ENCODE measurements around the gene POLH.
"Not testable (repeated sequence)": the region's sequence is repeated elsewhere in the genome, so short reads cannot be mapped to it uniquely, and the experiment has no call there.

The POLH gene

DNA sequence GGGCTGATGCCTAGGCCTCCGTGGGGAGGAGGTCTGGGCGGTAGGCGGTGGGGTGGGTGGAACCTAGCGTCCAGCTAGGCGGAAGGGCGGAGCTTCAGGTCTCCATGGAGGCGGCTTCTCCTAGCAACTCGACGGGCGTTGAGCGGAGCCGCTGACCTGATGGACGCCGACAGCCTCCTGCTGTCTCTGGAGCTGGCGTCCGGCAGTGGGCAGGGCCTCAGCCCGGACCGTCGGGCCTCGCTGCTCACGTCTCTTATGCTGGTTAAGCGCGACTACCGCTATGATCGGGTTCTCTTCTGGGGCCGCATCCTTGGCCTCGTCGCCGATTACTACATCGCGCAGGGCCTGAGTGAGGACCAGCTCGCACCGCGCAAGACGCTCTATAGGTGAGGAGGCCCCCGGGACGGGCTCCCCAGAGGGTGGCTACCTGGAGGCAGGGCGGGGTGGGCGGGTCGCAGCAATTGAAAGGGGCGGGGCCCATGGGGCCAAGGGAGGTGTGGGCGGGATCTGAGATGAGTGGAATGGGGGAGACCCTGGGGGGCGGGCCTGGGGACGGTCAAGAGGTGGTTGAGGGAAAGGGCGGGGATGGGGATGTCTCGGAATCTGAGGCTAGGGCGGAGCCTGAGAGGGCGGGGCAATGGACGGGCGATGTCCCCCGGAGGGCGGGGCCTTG, 69.1 kb downstream of the POLH start, which contains the start of gene RSPH9:
TSS of gene RSPH9 (plus strand) at position 97 of the 673 bp plus-strand sequence. CDS start at position 160, 63 bp downstream.
- no peaks in the 10 kb centered on the region for H3K9me3 Mint-ChIP-seq
- DNase-seq (ENCODE audit: low spot score in 2 of 2) = no peak

DNA sequence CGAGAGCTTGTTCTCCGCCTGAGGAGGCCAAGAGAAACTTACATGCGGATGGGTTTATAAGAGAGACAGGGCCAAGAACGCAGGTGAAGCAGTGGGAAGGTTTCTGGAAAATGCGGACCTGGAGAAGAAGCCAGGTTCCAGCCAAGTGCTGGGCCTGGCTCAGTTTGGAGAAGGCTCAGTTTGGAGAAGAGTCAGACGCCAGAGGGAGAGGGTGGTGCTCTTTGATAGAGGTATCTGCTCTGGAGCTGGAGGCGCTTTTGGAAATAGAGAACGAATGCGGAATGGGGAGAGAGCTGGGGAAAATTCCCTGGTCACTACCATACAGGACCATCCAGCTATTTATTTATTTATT, 69.6 kb downstream of the POLH start:
- Mint-ChIP-seq H3K4me3 (peak overlapping the region; percentile 71), H3K27ac (ENCODE audit: low read depth) (peak overlapping the region; percentile 49), H3K27me3 (no peaks in the 10 kb centered on the region), H3K4me1 (peaks cover 15% of the 10 kb centered on the region), H3K9me3 (no peaks in the 10 kb centered on the region), H3K36me3 (ENCODE audit: insufficient read depth) (peaks cover 20% of the 10 kb centered on the region)
- no peak for ATAC-seq (replicated peaks; ENCODE audit: extremely low read depth, poor library complexity, severe bottlenecking)
- no peak for DNase-seq (ENCODE audit: low spot score in 2 of 2)

More for the DNA sequence above, 69.1 kb downstream of the POLH start, which contains the start of gene RSPH9:
- Mint-ChIP-seq H3K4me3 (peak within 1 kb of the TSS; percentile 71), H3K36me3 (ENCODE audit: insufficient read depth) (peaks cover 25% of the 10 kb centered on the region), H3K4me1 (peaks cover 20% of the 10 kb centered on the region), H3K27ac (ENCODE audit: low read depth) (peak within 1 kb of the TSS; percentile 49), H3K27me3 (no peaks in the 10 kb centered on the region)
- peak; percentile 52 for ATAC-seq (replicated peaks; ENCODE audit: extremely low read depth, poor library complexity, severe bottlenecking)

DNA sequence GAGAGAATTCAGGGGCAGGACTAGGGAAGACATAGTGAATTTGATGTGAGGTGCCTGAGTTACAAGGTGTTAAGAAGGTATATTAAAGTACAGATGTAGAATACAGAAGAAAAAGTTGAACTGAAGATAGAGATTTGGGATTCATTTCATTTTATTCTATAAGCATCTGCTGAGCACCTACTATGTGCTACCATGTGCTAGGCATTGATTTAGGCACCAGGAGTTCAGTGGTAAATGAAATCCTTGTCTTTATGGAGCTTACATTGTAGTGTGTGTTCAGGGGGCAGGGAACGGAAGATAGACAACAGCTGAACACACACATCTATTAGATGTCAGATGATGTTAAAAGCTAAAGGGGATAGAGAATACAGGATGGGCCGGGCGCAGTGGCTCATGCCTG, 71.6 kb downstream of the POLH start:
- no peak overlapping the region for H3K27ac Mint-ChIP-seq (ENCODE audit: low read depth)
- no peak overlapping the region for H3K4me3 Mint-ChIP-seq
- ATAC-seq (replicated peaks; ENCODE audit: extremely low read depth, poor library complexity, severe bottlenecking) = no peak
- DNase-seq (ENCODE audit: low spot score in 2 of 2) = no peak
- no peaks in the 10 kb centered on the region for H3K9me3 Mint-ChIP-seq
- H3K36me3 Mint-ChIP-seq (ENCODE audit: insufficient read depth) = peaks cover 6% of the 10 kb centered on the region
- H3K4me1 Mint-ChIP-seq = peaks cover 10% of the 10 kb centered on the region
- no peaks in the 10 kb centered on the region for H3K27me3 Mint-ChIP-seq

DNA sequence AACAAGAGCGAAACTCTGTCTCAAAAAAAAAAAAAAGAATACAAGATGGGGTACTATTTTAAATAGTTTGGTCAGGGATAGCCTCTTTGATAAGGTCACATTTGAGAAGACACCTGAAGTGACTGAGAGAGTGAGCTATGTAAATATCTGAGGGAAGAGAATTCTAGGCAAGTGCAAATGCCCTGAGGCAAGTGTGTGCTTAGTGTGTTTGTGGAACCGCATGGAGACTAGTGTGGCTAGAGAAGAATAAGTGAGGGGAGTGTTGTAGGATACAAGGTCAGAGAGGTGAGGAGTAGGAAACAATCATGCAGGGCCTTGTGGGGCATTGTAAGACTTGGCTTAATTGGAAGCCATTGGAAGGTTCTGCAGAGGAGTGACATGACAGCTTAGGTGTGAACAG, 72.3 kb downstream of the POLH start:
- Mint-ChIP-seq H3K4me1 (peaks cover 10% of the 10 kb centered on the region), H3K27me3 (no peaks in the 10 kb centered on the region), H3K4me3 (no peak overlapping the region), H3K36me3 (ENCODE audit: insufficient read depth) (peaks cover 3% of the 10 kb centered on the region), H3K9me3 (no peaks in the 10 kb centered on the region), H3K27ac (ENCODE audit: low read depth) (no peak overlapping the region)
- no peak for ATAC-seq (replicated peaks; ENCODE audit: extremely low read depth, poor library complexity, severe bottlenecking)
- no peak for DNase-seq (ENCODE audit: low spot score in 2 of 2)

DNA sequence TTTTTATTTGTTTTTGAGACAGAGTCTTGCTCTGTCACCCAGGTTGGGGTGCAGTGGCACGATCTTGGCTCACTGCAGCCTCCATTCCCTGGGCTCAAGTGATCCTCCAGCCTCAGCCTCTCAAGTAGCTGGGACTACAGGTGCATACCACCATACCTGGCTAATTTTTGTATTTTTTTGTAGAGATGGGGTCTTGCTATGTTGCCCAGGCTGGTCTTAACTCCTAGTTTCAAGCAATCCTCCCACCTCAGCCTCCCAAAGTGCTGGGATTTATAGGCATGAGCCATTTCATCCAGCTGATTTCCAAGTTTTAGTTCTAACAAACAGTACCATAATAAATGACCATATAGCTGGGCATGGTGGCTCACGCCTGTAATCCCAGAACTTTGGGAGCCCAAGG, 76.8 kb downstream of the POLH start:
- H3K27me3 Mint-ChIP-seq; H3K36me3 Mint-ChIP-seq (ENCODE audit: insufficient read depth); H3K4me3 Mint-ChIP-seq; H3K4me1 Mint-ChIP-seq; ATAC-seq (replicated peaks; ENCODE audit: extremely low read depth, poor library complexity, severe bottlenecking); DNase-seq (ENCODE audit: low spot score in 2 of 2); H3K27ac Mint-ChIP-seq (ENCODE audit: low read depth); H3K9me3 Mint-ChIP-seq: not testable (repeated sequence)

DNA sequence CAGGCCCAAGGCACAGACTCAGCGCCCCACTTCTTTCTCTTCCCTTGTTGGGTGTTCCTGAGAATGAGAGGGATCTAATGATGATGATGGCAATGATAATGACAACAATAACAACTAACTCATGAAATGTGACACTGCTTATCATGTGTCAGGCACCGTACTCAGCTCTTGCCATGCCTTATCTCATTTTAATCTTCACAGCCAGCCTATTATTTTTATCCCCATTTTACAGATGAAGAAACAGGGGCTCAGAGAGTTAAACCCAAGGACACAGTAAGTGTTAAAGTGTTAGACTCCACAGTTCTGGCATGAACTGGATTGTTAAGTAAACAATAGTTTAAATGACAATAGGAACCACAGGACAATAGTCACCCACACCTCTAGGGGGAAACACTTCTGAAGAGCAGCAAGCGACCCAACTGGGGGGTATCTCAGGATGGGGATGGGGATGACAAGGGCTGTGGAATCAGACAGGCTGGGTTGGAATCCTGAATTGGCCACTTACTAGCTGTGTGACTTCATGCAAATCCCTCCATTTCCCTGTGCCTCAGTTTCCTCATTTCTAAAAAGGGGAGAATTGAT, 81.3 kb downstream of the POLH start:
- Mint-ChIP-seq H3K27me3 (no peaks in the 10 kb centered on the region), H3K36me3 (ENCODE audit: insufficient read depth) (no peaks in the 10 kb centered on the region), H3K4me1 (no peaks in the 10 kb centered on the region), H3K4me3 (no peak overlapping the region), H3K9me3 (no peaks in the 10 kb centered on the region), H3K27ac (ENCODE audit: low read depth) (no peak overlapping the region)
- ATAC-seq (replicated peaks; ENCODE audit: extremely low read depth, poor library complexity, severe bottlenecking) (no peak), DNase-seq (ENCODE audit: low spot score in 2 of 2) (no peak)

DNA sequence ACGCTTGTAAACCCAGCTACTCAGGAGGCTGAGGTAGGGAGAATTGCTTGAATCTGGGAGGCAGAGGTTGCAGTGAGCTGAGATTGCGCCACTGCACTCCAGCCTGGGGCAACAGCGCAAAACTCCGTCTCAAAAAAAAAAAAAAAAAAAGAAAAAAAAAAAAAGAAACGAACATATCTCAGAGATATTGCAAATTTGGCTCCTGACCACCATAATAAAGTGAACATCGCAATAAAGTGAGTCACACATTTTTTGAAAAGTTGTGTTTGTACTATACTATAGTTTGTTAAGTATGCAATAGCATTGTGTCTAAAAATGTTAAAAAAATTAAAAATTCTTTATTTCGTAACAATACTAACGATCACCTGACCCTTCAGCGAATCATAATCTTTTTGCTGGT, 82.2 kb downstream of the POLH start:
- no peak for DNase-seq (ENCODE audit: low spot score in 2 of 2)
- Mint-ChIP-seq H3K4me3 (no peak overlapping the region), H3K4me1 (no peaks in the 10 kb centered on the region), H3K36me3 (ENCODE audit: insufficient read depth) (no peaks in the 10 kb centered on the region), H3K27ac (ENCODE audit: low read depth) (no peak overlapping the region), H3K27me3 (no peaks in the 10 kb centered on the region), H3K9me3 (no peaks in the 10 kb centered on the region)
- ATAC-seq (replicated peaks; ENCODE audit: extremely low read depth, poor library complexity, severe bottlenecking) = no peak

DNA sequence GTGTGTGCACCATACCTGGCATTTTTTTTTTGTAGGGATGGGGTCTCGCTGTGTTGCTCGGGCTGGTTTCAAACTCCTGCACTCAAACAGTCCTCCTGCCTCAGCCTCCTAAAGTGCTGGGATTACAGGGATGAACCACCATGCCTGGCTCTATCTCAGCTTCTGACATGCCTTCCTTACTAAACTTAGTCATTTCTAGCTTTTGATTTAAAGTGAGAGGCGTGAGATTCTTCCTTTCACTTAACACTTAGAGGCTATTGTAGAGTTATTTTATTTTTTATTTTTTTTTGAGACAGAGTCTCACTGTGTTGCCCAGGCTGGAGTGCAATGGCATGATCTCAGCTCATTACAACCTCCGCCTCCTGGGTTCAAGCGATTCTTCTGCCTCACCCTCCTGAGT, 87.0 kb downstream of the POLH start:
- not testable (repeated sequence) for ATAC-seq (replicated peaks; ENCODE audit: extremely low read depth, poor library complexity, severe bottlenecking); H3K36me3 Mint-ChIP-seq (ENCODE audit: insufficient read depth); DNase-seq (ENCODE audit: low spot score in 2 of 2); H3K27me3 Mint-ChIP-seq; H3K27ac Mint-ChIP-seq (ENCODE audit: low read depth); H3K9me3 Mint-ChIP-seq; H3K4me3 Mint-ChIP-seq
- peaks cover 10% of the 10 kb centered on the region for H3K4me1 Mint-ChIP-seq
